ENCODE data around the gene KCNH1. TPM values are rescaled to one million over a fixed set of nuclear protein-coding genes. Genes with fewer than 3 reads are reported as not detected.

KCNH1 gene
- total RNA-seq, 1 donor from 2014 or later, result not detected

GRCh38 chr1:211033921-211034525 is 99.9 kb downstream of the KCNH1 start:
- Histone ChIP-seq H3K36me3 (no peaks in the 10 kb centered on the region), H3K9me3 (no peaks in the 10 kb centered on the region), H3K27me3 (no peaks in the 10 kb centered on the region), H3K27ac (no peak overlapping the region), H3K4me3 (no peak overlapping the region), H3K4me1 (no peaks in the 10 kb centered on the region)
- intact Hi-C loops (cut with DNase I), result no loop called here
- no peak for TF ChIP-seq CTCF (IDR thresholded peaks at IDR 0.05)
- no peak for DNase-seq
- ATAC-seq, result no peak

- ATAC-seq (no peak), DNase-seq (no peak)
- Histone ChIP-seq H3K4me3 (no peak overlapping the region), H3K27me3 (no peaks in the 10 kb centered on the region), H3K27ac (no peak overlapping the region), H3K9me3 (no peaks in the 10 kb centered on the region), H3K4me1 (no peaks in the 10 kb centered on the region), H3K36me3 (no peaks in the 10 kb centered on the region)
- no peak for TF ChIP-seq CTCF (IDR thresholded peaks at IDR 0.05)
- intact Hi-C loops (cut with DNase I), result no loop called here
Measured at GRCh38 chr1:211024901-211025300, 109.0 kb downstream of the KCNH1 start.

- no peaks in the 10 kb centered on the region for H3K27me3 ChIP-seq
- no peaks in the 10 kb centered on the region for H3K9me3 ChIP-seq
- ATAC-seq (no peak), DNase-seq (no peak)
- no peak for TF ChIP-seq CTCF (IDR thresholded peaks at IDR 0.05)
- no peak overlapping the region for H3K27ac ChIP-seq
- intact Hi-C loops (cut with DNase I), result no loop called here
- H3K4me3 ChIP-seq, result no peak overlapping the region
- H3K4me1 ChIP-seq, result no peaks in the 10 kb centered on the region
- H3K36me3 ChIP-seq, result no peaks in the 10 kb centered on the region
Measured at GRCh38 chr1:211019266-211019665, 114.7 kb downstream of the KCNH1 start.

- Histone ChIP-seq H3K27ac (no peak overlapping the region), H3K4me3 (no peak overlapping the region), H3K36me3 (no peaks in the 10 kb centered on the region), H3K9me3 (no peaks in the 10 kb centered on the region), H3K27me3 (no peaks in the 10 kb centered on the region), H3K4me1 (no peaks in the 10 kb centered on the region)
- no peak for DNase-seq
- intact Hi-C loops (cut with DNase I), result no loop called here
- ATAC-seq, result no peak
- TF ChIP-seq CTCF (IDR thresholded peaks at IDR 0.05), result no peak
Measured at GRCh38 chr1:211018690-211019089, 115.3 kb downstream of the KCNH1 start.

GRCh38 chr1:211017075-211017718 is 116.8 kb downstream of the KCNH1 start:
- intact Hi-C loops (cut with DNase I), result no loop called here
- no peak overlapping the region for H3K4me3 ChIP-seq
- no peaks in the 10 kb centered on the region for H3K9me3 ChIP-seq
- H3K36me3 ChIP-seq, result no peaks in the 10 kb centered on the region
- no peak overlapping the region for H3K27ac ChIP-seq
- TF ChIP-seq CTCF (IDR thresholded peaks at IDR 0.05), result no peak
- H3K4me1 ChIP-seq, result no peaks in the 10 kb centered on the region
- no peaks in the 10 kb centered on the region for H3K27me3 ChIP-seq
- ATAC-seq (no peak), DNase-seq (no peak)
